GM19395 (cell line): ENCODE results near the gene BAD.

ENCODE experiments used
- ATAC-seq: cut with Tn5 transposase; IDR thresholded peaks from one replicate; pipeline ENCODE4 v1.9.1; 2021; ENCODE audit warnings: mild to moderate bottlenecking, moderate library complexity; ENCODE audit not compliant: unreplicated experiment

BAD gene

GRCh38 chr11:64232967-64233315 lies 51.5 kb downstream of the BAD start:
- no peak for ATAC-seq

GRCh38 chr11:64232182-64232966 lies 52.1 kb downstream of the BAD start:
- no peak for ATAC-seq

GRCh38 chr11:64231546-64231945 lies 52.9 kb downstream of the BAD start:
- ATAC-seq = no peak

- no peak for ATAC-seq
Measured at GRCh38 chr11:64230985-64231365, 53.5 kb downstream of the BAD start.

GRCh38 chr11:64230171-64230984 lies 54.1 kb downstream of the BAD start, which contains the start of gene DNAJC4:
Gene DNAJC4 (plus strand): TSS chr11:64230548. CDS start chr11:64230855, 307 bp downstream.
- peak; percentile 46 for ATAC-seq

GRCh38 chr11:64229744-64230170 lies 54.7 kb downstream of the BAD start:
- ATAC-seq = no peak

- no peak for ATAC-seq
Measured at GRCh38 chr11:64229090-64229743, 55.2 kb downstream of the BAD start.

- no peak for ATAC-seq
Measured at GRCh38 chr11:64227405-64227956, 57.0 kb downstream of the BAD start.

GRCh38 chr11:64226507-64227051 lies 57.9 kb downstream of the BAD start:
- no peak for ATAC-seq

GRCh38 chr11:64225608-64226506 lies 58.6 kb downstream of the BAD start, which contains the start of the genes NUDT22 and TRPT1:
Gene NUDT22 (plus strand): TSS chr11:64226274. CDS start chr11:64226653, 379 bp downstream.
Gene TRPT1 (minus strand): TSS chr11:64226186. CDS start chr11:64225860, 326 bp downstream.
- peak; percentile 43 for ATAC-seq

- ATAC-seq = no peak
Measured at GRCh38 chr11:64224891-64225607, 59.4 kb downstream of the BAD start.

GRCh38 chr11:64224151-64224890 lies 60.1 kb downstream of the BAD start:
- no peak for ATAC-seq

- no peak for ATAC-seq
Measured at GRCh38 chr11:64223001-64223651, 61.3 kb downstream of the BAD start.

- ATAC-seq = no peak
Measured at GRCh38 chr11:64222651-64223000, 61.8 kb downstream of the BAD start.

- ATAC-seq = no peak
Measured at GRCh38 chr11:64220798-64221197, 63.7 kb downstream of the BAD start.

- no peak for ATAC-seq
Measured at GRCh38 chr11:64220271-64220670, 64.2 kb downstream of the BAD start.
